Endothelial cell of umbilical vein (primary cell): ENCODE measurements around the gene SSRP1.

ENCODE experiments used
- EZH2 ChIP-seq: IDR thresholded peaks from 2 replicates; pipeline ENCODE4 v1.6.1; 2012; ENCODE audit warnings: borderline replicate concordance, low read depth, mild to moderate bottlenecking, moderate library complexity, low read length, inconsistent platforms; ENCODE audit not compliant: severe bottlenecking
- FOS ChIP-seq: IDR thresholded peaks from 2 replicates; pipeline ENCODE4 v1.6.1; 2011; ENCODE audit warnings: mild to moderate bottlenecking, low read length, moderate library complexity, borderline replicate concordance; ENCODE audit not compliant: insufficient read depth
- GATA2 ChIP-seq: IDR thresholded peaks from 2 replicates; pipeline ENCODE4 v1.7.0; 2011; ENCODE audit warnings: low read depth, mild to moderate bottlenecking, moderate library complexity, mixed read lengths, low read length; ENCODE audit not compliant: insufficient read length, insufficient read depth
- POLR2A ChIP-seq: IDR thresholded peaks from 2 replicates; pipeline ENCODE4 v1.6.1; 2012; ENCODE audit warnings: low read depth, mild to moderate bottlenecking, control low read depth, low read length
- POLR2AphosphoS5 ChIP-seq: IDR thresholded peaks from 2 replicates; pipeline ENCODE4 v1.6.1; 2012; ENCODE audit warnings: low read depth, mild to moderate bottlenecking, control low read depth, low read length, moderate library complexity; ENCODE audit not compliant: insufficient read depth
- TF ChIP-seq, protein P1 (sequence below), 2 donors: IDR thresholded peaks; 1 replicate in 1 of 2; 2 replicates in 1 of 2; pipeline ENCODE4 v1.5.1; 2011; ENCODE audit warnings: low read length in 2 of 2, mild to moderate bottlenecking in 2 of 2, moderate library complexity in 2 of 2, control low read depth in 1 of 2, inconsistent platforms in 1 of 2, low read depth in 1 of 2; ENCODE audit not compliant: insufficient read depth in 1 of 2; ENCODE audit errors: extremely low read depth in 1 of 2
- TF ChIP-seq, protein P2 (sequence below): IDR thresholded peaks from 2 replicates; pipeline ENCODE4 v1.6.1; 2011; ENCODE audit not compliant: insufficient read depth, insufficient read length

DNA sequence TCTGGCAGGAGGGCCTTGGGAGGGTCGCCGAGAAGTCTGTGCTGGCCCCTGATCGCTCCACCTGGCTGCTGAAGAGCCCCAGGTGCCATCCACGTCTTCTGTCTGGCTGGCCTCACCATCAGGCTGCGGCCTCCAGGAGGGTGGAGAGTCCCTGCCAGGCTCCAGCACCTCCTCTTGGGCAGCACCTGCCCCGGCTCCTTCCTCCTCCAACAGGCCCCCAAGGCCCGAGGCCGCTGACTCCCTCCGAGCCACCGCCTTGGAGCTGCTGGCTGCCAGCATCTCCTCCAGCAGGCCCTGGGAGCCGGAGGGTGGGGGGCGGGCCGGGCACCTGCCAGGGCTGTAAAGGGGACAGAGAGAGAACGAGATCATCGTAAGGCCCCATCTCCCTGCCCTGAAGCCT lies 33.2 kb downstream of the SSRP1 start:
- TF ChIP-seq POLR2AphosphoS5 (no peak), GATA2 (no peak), EZH2 (no peak), POLR2A (no peak), FOS (no peak)
- TF ChIP-seq, protein P1, sequence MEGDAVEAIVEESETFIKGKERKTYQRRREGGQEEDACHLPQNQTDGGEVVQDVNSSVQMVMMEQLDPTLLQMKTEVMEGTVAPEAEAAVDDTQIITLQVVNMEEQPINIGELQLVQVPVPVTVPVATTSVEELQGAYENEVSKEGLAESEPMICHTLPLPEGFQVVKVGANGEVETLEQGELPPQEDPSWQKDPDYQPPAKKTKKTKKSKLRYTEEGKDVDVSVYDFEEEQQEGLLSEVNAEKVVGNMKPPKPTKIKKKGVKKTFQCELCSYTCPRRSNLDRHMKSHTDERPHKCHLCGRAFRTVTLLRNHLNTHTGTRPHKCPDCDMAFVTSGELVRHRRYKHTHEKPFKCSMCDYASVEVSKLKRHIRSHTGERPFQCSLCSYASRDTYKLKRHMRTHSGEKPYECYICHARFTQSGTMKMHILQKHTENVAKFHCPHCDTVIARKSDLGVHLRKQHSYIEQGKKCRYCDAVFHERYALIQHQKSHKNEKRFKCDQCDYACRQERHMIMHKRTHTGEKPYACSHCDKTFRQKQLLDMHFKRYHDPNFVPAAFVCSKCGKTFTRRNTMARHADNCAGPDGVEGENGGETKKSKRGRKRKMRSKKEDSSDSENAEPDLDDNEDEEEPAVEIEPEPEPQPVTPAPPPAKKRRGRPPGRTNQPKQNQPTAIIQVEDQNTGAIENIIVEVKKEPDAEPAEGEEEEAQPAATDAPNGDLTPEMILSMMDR (IDR thresholded peaks at IDR 0.05; ENCODE audit: extremely low read depth in 1 of 2, insufficient read depth in 1 of 2, low read depth in 1 of 2, low read length in 2 of 2), result no peak
- TF ChIP-seq, protein P2, sequence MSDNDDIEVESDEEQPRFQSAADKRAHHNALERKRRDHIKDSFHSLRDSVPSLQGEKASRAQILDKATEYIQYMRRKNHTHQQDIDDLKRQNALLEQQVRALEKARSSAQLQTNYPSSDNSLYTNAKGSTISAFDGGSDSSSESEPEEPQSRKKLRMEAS, result no peak
